Karpas-422 (cell line): ENCODE measurements around the gene PDE1C. TPM values are rescaled to one million over a fixed set of nuclear protein-coding genes. Genes with fewer than 3 reads are reported as not detected.

Source experiments
- DNase-seq: peaks from one replicate; pipeline ENCODE4 v3.0.0-alpha.2; 2015
- H2AFZ ChIP-seq: fragments of 200-600 bp; sonication (generic); 2 replicates; pipeline ENCODE4 v1.6.1; 2014; ENCODE audit warnings: antibody characterized with exemption, low read length, mixed read lengths
- H3K27ac ChIP-seq: fragments of 200-600 bp; sonication (generic); 2 replicates; pipeline ENCODE4 v1.5.1; 2014; ENCODE audit warnings: mild to moderate bottlenecking, low read length, moderate library complexity
- H3K27me3 ChIP-seq: fragments of 200-600 bp; sonication (generic); 2 replicates; pipeline ENCODE4 v1.6.1; 2014; ENCODE audit warnings: low read length, mixed read lengths
- H3K36me3 ChIP-seq: fragments of 200-600 bp; sonication (generic); 2 replicates; pipeline ENCODE4 v1.6.1; 2014; ENCODE audit warnings: low read length, mixed read lengths; ENCODE audit not compliant: insufficient read depth
- H3K4me1 ChIP-seq: fragments of 200-600 bp; sonication (generic); 2 replicates; pipeline ENCODE4 v1.6.1; 2014; ENCODE audit warnings: mild to moderate bottlenecking, low read length, mixed read lengths
- H3K4me2 ChIP-seq: fragments of 200-600 bp; sonication (generic); 2 replicates; pipeline ENCODE4 v1.6.1; 2014; ENCODE audit warnings: low read length, low read depth, mild to moderate bottlenecking; ENCODE audit not compliant: poor library complexity, severe bottlenecking
- H3K4me3 ChIP-seq: fragments of 200-600 bp; sonication (generic); 2 replicates; pipeline ENCODE4 v1.5.1; 2014; ENCODE audit warnings: mild to moderate bottlenecking, antibody characterized with exemption, low read length, mixed read lengths
- H3K79me2 ChIP-seq: fragments of 200-600 bp; sonication (generic); 2 replicates; pipeline ENCODE4 v1.6.1; 2014; ENCODE audit warnings: mild to moderate bottlenecking, low read length, mixed read lengths
- H3K9ac ChIP-seq: fragments of 200-600 bp; sonication (generic); 2 replicates; pipeline ENCODE4 v1.6.0; 2014; ENCODE audit warnings: low read length
- H3K9me2 ChIP-seq: fragments of 200-600 bp; sonication (generic), shearing (Covaris generic); replicated peaks from 2 replicates; pipeline ENCODE4 v1.6.0; 2014; ENCODE audit warnings: mild to moderate bottlenecking, low read length, moderate library complexity; ENCODE audit not compliant: insufficient read depth
- H3K9me3 ChIP-seq: fragments of 300-700, 200-600 bp; sonication (generic); 2 replicates; pipeline ENCODE4 v1.6.1; 2014; ENCODE audit warnings: low read length, mixed read lengths
- H4K20me1 ChIP-seq: fragments of 200-600 bp; sonication (generic); 2 replicates; pipeline ENCODE4 v1.6.1; 2014; ENCODE audit warnings: mild to moderate bottlenecking, antibody characterized with exemption, low read length, low read depth; ENCODE audit not compliant: insufficient read depth
- total RNA-seq: library from RNA; depleted of rRNA; stranded (reverse); fragments of >200 nt; shearing (Covaris generic); gene quantifications from 2 replicates; pipeline ENCODE4 v1.2.3, GENCODE V29; 2014; ENCODE audit warnings: low replicate concordance

The PDE1C gene
- total RNA-seq, 1 experiment from 2014 or later = not detected

DNA sequence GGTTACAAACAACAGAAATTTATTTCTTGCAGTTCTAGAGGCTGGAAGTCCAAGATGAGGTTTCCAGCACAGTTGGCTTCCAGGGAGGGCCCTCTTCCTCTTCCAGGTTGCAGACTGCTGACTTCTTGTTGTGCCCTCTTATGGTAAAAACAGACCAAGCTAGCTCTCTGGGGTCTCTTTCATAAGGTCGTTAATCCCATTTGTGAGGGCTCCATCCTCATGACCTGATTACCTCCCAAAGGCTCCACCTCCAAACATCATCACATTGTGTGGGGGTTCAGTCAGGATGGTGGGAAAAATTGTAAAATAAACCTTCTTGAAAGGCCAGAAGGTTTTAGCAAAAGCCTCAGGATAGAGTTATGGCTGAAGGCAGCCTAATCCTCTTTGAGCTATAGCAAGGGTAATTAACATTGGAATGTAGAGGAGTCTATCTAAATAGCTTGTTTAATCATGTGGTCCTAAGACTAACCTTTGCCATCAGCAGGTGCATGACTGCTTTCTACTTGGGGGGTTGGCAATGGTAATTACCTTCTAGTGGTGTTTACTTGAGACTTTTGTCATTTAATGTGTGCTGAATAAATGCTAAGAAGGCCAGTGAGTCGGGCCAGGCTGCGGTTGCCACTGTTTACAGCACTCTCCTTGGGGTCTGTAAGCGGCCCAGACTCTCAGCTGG is 302.4 kb downstream of the PDE1C start:
- no peak for DNase-seq
- H4K20me1 ChIP-seq = no peaks in the 10 kb centered on the region
- H2AFZ ChIP-seq = no peak overlapping the region
- H3K4me3 ChIP-seq = no peak overlapping the region
- H3K9me2 ChIP-seq = no peaks in the 10 kb centered on the region
- H3K36me3 ChIP-seq = no peaks in the 10 kb centered on the region
- no peak overlapping the region for H3K9ac ChIP-seq
- H3K4me1 ChIP-seq = no peaks in the 10 kb centered on the region
- no peaks in the 10 kb centered on the region for H3K9me3 ChIP-seq
- H3K27ac ChIP-seq = no peak overlapping the region
- H3K79me2 ChIP-seq = no peaks in the 10 kb centered on the region
- H3K4me2 ChIP-seq = no peak overlapping the region
- H3K27me3 ChIP-seq = no peaks in the 10 kb centered on the region

DNA sequence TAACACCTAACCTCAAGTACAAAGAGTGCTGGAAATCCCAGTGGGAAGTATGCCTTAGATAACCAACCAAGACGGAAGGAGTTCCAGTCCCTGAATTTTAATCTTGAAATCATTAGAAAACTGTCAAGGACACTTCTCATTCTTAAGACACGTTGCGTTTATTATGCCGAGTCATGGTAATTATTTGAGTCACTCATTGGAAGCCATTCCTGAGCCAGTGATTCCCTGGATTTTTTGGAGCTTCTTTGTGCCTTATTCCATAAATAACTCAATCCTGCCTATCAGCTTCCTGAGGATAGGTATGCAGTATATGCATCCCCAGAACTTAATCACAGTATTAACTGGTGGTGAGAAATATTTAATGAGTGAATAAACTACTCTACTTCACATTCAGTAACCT is 305.7 kb downstream of the PDE1C start:
- Histone ChIP-seq H3K9ac (no peak overlapping the region), H2AFZ (no peak overlapping the region), H3K9me3 (no peaks in the 10 kb centered on the region), H3K27ac (no peak overlapping the region), H3K4me1 (no peaks in the 10 kb centered on the region), H3K4me3 (no peak overlapping the region), H3K27me3 (no peaks in the 10 kb centered on the region), H3K4me2 (no peak overlapping the region), H3K36me3 (no peaks in the 10 kb centered on the region), H4K20me1 (no peaks in the 10 kb centered on the region), H3K9me2 (no peaks in the 10 kb centered on the region), H3K79me2 (no peaks in the 10 kb centered on the region)
- DNase-seq = no peak

DNA sequence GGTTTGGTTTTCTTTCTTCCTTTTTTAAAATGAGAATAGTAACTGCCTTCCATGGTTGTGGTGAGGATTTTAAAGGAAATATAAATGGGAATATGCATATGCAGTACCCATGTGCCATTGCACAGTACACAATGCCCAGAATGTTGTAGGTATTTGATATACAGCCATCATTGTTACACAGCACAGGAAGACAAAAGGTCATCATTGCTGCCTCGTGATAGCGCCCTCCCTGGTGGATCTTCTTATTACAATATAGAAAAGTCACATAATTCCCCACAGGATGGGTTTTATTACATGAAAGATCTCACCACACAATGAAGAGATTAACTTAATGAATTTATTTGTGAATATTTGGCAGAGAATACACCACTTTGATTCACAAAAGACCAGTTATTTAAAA is 306.7 kb downstream of the PDE1C start:
- H3K9ac ChIP-seq = no peak overlapping the region
- no peaks in the 10 kb centered on the region for H3K79me2 ChIP-seq
- no peak overlapping the region for H3K4me2 ChIP-seq
- H3K9me2 ChIP-seq = no peaks in the 10 kb centered on the region
- no peaks in the 10 kb centered on the region for H3K4me1 ChIP-seq
- H3K4me3 ChIP-seq = no peak overlapping the region
- H3K27me3 ChIP-seq = no peaks in the 10 kb centered on the region
- H3K36me3 ChIP-seq = no peaks in the 10 kb centered on the region
- peak; percentile 53 for DNase-seq
- no peaks in the 10 kb centered on the region for H3K9me3 ChIP-seq
- H4K20me1 ChIP-seq = no peaks in the 10 kb centered on the region
- no peak overlapping the region for H2AFZ ChIP-seq
- no peak overlapping the region for H3K27ac ChIP-seq

DNA sequence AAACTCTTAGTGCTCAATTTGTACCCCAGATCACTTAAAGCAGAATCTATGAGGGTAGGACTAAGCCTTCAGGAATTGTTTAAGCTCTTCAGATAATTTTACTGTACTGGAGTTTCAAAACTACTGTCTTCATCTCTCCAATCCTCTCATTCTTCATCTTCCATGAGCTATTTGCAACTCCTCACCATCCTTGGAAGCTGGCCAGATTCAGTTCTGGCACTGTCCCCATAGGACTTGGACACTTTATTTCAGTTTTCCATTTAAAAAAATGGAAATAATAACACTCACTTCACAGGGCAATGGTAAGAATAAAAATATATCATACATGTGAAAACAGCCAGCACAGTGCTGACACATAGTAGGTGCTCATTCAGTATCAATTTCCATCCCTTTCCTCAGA is 308.6 kb downstream of the PDE1C start:
- Histone ChIP-seq H2AFZ (no peak overlapping the region), H3K9ac (no peak overlapping the region), H3K4me3 (no peak overlapping the region), H3K9me2 (no peaks in the 10 kb centered on the region), H3K27ac (no peak overlapping the region), H3K9me3 (no peaks in the 10 kb centered on the region), H3K4me1 (no peaks in the 10 kb centered on the region), H3K36me3 (no peaks in the 10 kb centered on the region), H3K4me2 (no peak overlapping the region), H3K27me3 (no peaks in the 10 kb centered on the region), H3K79me2 (no peaks in the 10 kb centered on the region), H4K20me1 (no peaks in the 10 kb centered on the region)
- no peak for DNase-seq

DNA sequence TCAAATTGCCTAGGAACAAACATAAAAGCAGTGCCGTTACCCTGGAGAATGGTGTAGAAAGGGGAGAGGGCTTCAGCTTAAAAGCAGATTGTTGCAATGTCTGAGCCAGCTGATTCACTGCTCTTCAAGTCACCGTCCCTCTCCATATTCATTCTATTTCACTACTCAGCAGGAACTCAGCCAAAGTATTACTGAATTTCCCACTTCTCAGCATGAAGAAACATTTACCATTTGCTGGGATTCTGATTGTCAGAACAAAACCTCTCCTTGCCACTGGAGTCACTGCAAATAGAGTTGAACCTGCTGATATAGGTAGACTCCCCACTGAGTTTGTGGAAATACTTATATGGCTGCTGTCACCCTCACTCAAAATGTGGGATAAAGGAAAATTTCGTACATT is 311.5 kb downstream of the PDE1C start:
- no peak for DNase-seq
- H3K9me2 ChIP-seq = no peaks in the 10 kb centered on the region
- 0 out of 2 replicates have a peak, but pooled peaks cover 4% of the 10 kb centered on the region for H3K27me3 ChIP-seq
- no peaks in the 10 kb centered on the region for H3K79me2 ChIP-seq
- no peak overlapping the region for H3K27ac ChIP-seq
- H3K9ac ChIP-seq = no peak overlapping the region
- H4K20me1 ChIP-seq = no peaks in the 10 kb centered on the region
- H3K4me1 ChIP-seq = no peaks in the 10 kb centered on the region
- H2AFZ ChIP-seq = no peak overlapping the region
- no peak overlapping the region for H3K4me3 ChIP-seq
- no peak overlapping the region for H3K4me2 ChIP-seq
- H3K36me3 ChIP-seq = no peaks in the 10 kb centered on the region
- H3K9me3 ChIP-seq = no peaks in the 10 kb centered on the region

DNA sequence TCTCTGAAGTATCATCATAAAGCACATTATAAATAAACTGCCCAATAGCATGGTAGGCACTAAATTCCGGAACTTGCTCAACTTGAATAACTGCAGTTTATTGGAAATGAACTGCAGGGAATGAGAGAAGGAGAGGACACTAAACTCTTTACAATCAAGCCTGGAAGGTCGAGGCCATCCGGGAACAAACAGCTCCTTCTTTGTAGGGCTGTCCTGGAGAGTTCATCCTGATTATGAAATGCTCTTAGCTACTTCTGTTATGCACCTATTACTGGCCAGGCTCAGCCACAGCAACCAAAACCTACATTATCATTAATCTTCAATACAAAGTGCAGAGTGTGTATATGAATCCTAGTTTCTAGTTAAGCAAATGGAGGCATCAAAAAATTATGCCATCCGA is 318.5 kb downstream of the PDE1C start:
- Histone ChIP-seq H3K79me2 (no peaks in the 10 kb centered on the region), H3K9ac (no peak overlapping the region)

DNA sequence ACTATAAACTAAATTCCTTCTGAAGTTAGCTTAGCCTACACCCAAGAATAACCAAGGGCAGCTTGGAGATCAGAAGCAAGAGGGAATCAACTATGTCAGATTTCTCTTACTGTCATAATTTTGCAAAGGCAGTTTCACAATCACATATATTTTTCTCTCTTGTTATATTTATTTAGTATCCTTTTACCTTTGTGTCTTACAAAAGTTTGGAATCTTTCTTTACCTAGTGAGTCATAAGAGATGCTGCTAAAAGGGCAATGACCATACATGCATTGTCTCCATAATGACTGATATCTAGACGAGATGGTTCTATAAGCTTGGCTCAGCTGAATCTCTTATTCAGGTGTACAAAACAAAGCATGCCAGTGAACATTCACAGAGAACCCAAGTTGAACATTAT is 322.1 kb downstream of the PDE1C start:
- no peak overlapping the region for H2AFZ ChIP-seq
- H4K20me1 ChIP-seq = no peaks in the 10 kb centered on the region
- no peaks in the 10 kb centered on the region for H3K9me2 ChIP-seq
- H3K4me2 ChIP-seq = no peak overlapping the region
- 0 out of 2 replicates have a peak, but pooled peaks cover under 1% of the 10 kb centered on the region for H3K27me3 ChIP-seq
- H3K9me3 ChIP-seq = no peaks in the 10 kb centered on the region
- no peaks in the 10 kb centered on the region for H3K36me3 ChIP-seq
- H3K4me3 ChIP-seq = no peak overlapping the region
- H3K79me2 ChIP-seq = no peaks in the 10 kb centered on the region
- DNase-seq = no peak
- H3K4me1 ChIP-seq = no peaks in the 10 kb centered on the region
- no peak overlapping the region for H3K9ac ChIP-seq
- H3K27ac ChIP-seq = no peak overlapping the region

More for the DNA sequence above, 318.5 kb downstream of the PDE1C start:
- H3K27me3 ChIP-seq = 0 out of 2 replicates have a peak, but pooled peaks cover 7% of the 10 kb centered on the region
- H3K36me3 ChIP-seq = no peaks in the 10 kb centered on the region
- no peak for DNase-seq
- H4K20me1 ChIP-seq = no peaks in the 10 kb centered on the region
- H3K4me3 ChIP-seq = no peak overlapping the region
- H3K27ac ChIP-seq = no peak overlapping the region
- H3K4me1 ChIP-seq = no peaks in the 10 kb centered on the region
- H2AFZ ChIP-seq = no peak overlapping the region
- H3K9me2 ChIP-seq = no peaks in the 10 kb centered on the region
- H3K9me3 ChIP-seq = no peaks in the 10 kb centered on the region
- H3K4me2 ChIP-seq = no peak overlapping the region

DNA sequence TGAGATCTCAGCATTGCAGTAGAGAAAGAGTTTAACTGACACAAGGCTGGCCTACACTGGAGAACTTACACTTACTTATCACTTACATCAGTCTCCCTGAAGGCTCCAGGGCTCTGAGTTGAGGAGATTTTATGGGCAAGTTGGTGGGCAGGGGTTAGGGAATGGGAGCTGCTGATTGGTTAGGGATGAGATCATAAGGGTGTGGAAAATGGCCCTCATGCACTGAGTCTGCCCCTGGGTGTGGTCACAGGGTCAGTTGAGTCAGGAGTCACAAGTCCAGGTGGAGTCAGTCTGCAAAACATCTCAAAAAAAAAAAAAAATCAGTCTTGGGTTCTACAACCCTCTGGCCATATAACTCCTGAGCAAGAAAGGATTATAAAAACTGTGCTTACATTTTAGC is 322.7 kb downstream of the PDE1C start:
- DNase-seq = no peak
- Histone ChIP-seq H3K27ac (no peak overlapping the region), H3K79me2 (no peaks in the 10 kb centered on the region), H4K20me1 (no peaks in the 10 kb centered on the region), H3K9me3 (no peaks in the 10 kb centered on the region), H3K9ac (no peak overlapping the region), H3K4me2 (no peak overlapping the region), H3K9me2 (no peaks in the 10 kb centered on the region), H2AFZ (no peak overlapping the region), H3K4me3 (no peak overlapping the region), H3K4me1 (no peaks in the 10 kb centered on the region), H3K36me3 (no peaks in the 10 kb centered on the region), H3K27me3 (no peaks in the 10 kb centered on the region)
